HG03439 (cell line): Measurements from ENCODE around the gene MLLT10.

ENCODE experiments used
- ATAC-seq: cut with Tn5 transposase; IDR thresholded peaks from one replicate; pipeline ENCODE4 v1.9.1; 2021; ENCODE audit warnings: mild to moderate bottlenecking, moderate library complexity; ENCODE audit not compliant: unreplicated experiment

The MLLT10 gene

GRCh38 chr10:21759232-21759631 is 225.2 kb downstream of the MLLT10 start:
- no peak for ATAC-seq

- ATAC-seq, result no peak
Observed at GRCh38 chr10:21760332-21760731, 226.3 kb downstream of the MLLT10 start.

- no peak for ATAC-seq
Observed at GRCh38 chr10:21764466-21765189, 230.6 kb downstream of the MLLT10 start.

GRCh38 chr10:21769041-21769440 is 235.0 kb downstream of the MLLT10 start:
- no peak for ATAC-seq

GRCh38 chr10:21771219-21771618 is 237.2 kb downstream of the MLLT10 start:
- ATAC-seq, result no peak

- no peak for ATAC-seq
Observed at GRCh38 chr10:21776883-21777282, 242.9 kb downstream of the MLLT10 start.

- no peak for ATAC-seq
Observed at GRCh38 chr10:21791276-21791675, 257.2 kb downstream of the MLLT10 start.
